Testis (tissue), 3 donors: ENCODE measurements around the gene SIPA1. TPM values are rescaled to one million over a fixed set of nuclear protein-coding genes. Genes with fewer than 3 reads are reported as not detected.

Experiments
- DNase-seq: peaks from one replicate; pipeline ENCODE4 v3.0.0-alpha.2; 2019
- H3K27ac ChIP-seq, 2 donors: fragments of 200-600 bp; sonication (generic); one replicate each; pipeline ENCODE4 v1.5.1; 2019
- H3K27me3 ChIP-seq: fragments of 200-600 bp; sonication (generic); one replicate; pipeline ENCODE4 v1.5.1; 2019
- H3K36me3 ChIP-seq: fragments of 200-600 bp; sonication (generic); one replicate; pipeline ENCODE4 v1.5.1; 2017; ENCODE audit warnings: low read depth; ENCODE audit errors: missing control alignments
- H3K4me1 ChIP-seq: fragments of 200-600 bp; sonication (generic); one replicate; pipeline ENCODE4 v1.5.1; 2019
- H3K4me3 ChIP-seq, 2 donors: fragments of 200-600 bp; sonication (generic); one replicate each; pipeline ENCODE4 v1.5.1; 2017 to 2019
- H3K9me3 ChIP-seq: fragments of 200-600 bp; sonication (generic); one replicate; pipeline ENCODE4 v1.5.1; 2017
- POLR2A ChIP-seq: fragments of 450-650 bp; IDR thresholded peaks from one replicate; pipeline ENCODE4 v1.6.1; 2017; ENCODE audit warnings: antibody characterized with exemption, mild to moderate bottlenecking, moderate library complexity
- WGBS, 2 donors: methylation state at CpG; one replicate each; pipeline ENCODE4 v1.1.5; 2018; 5-methylcytosine and 5-hydroxymethylcytosine counted together
- intact Hi-C: fragments of 100-400 bp; cut with DNase I; formaldehyde crosslinking; loops from one replicate; pipeline ENCODE4 v1.15.1; 2023; ENCODE audit warnings: low total_unique reads
- polyA plus RNA-seq: library from polyadenylated mRNA; stranded (reverse); fragments of 350-450 nt; fragmentation: Illumina TruSeq; extraction: RNeasy Lipid Tissue Mini Kit (QIAGEN cat#74804); gene quantifications from one replicate; pipeline ENCODE4 v1.2.3, GENCODE V29; 2014; ENCODE audit warnings: low read depth, low replicate concordance; ENCODE audit not compliant: insufficient read depth
- total RNA-seq, 2 donors: library from RNA; depleted of rRNA; stranded (reverse); fragments of >200 nt; gene quantifications; one replicate each; pipeline ENCODE4 v1.2.3, GENCODE V29; 2016
- TF ChIP-seq, protein P1 (sequence below), 3 experiments: fragments of 450-650 bp in 2 of 3; fragments of 200-600 bp in 1 of 3; sonication (generic) in 1 of 3; IDR thresholded peaks; one replicate each; pipeline ENCODE4 v1.5.1; 2016 to 2019; ENCODE audit warnings: antibody characterized with exemption in 3 of 3, mild to moderate bottlenecking in 2 of 3, moderate library complexity in 1 of 3

The SIPA1 gene
- total and polyA plus RNA-seq, 3 donors from 2014 or later, result 15.2 to 29.0 (median 23.5) TPM

DNA sequence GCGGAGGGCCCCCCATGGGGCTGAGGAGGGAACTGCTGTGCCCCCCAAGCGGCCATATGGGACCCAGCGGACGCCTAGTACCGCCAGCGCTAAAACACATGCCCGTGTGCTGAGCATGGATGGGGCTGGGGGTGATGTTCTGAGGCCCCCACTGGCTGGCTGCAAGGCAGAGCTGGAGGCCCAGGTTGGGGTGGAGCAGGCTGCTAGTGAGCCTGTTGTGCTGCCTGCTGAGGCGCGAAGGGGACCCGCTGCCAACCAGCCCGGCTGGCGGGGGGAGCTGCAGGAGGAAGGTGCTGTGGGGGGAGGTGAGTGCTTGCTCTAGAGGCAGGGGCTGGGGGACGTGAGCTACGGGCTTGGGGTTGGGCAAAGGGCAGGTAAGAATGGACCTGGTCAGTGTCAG is 19.1 kb upstream of the SIPA1 start:
- peaks cover 14% of the 10 kb centered on the region for H3K4me1 ChIP-seq
- WGBS, 2 donors, result 92% methylated on average over 14 of the region's 14 CpGs; no CpG with 5 or more reads in 1 of the 2 donors
- H3K4me3 ChIP-seq, result no peak overlapping the region
- no peaks in the 10 kb centered on the region for H3K36me3 ChIP-seq
- no peaks in the 10 kb centered on the region for H3K27me3 ChIP-seq
- no peak for DNase-seq
- intact Hi-C loops, result no loop called here
- no peak overlapping the region for H3K27ac ChIP-seq
- no peak for TF ChIP-seq POLR2A
- TF ChIP-seq, protein P1, sequence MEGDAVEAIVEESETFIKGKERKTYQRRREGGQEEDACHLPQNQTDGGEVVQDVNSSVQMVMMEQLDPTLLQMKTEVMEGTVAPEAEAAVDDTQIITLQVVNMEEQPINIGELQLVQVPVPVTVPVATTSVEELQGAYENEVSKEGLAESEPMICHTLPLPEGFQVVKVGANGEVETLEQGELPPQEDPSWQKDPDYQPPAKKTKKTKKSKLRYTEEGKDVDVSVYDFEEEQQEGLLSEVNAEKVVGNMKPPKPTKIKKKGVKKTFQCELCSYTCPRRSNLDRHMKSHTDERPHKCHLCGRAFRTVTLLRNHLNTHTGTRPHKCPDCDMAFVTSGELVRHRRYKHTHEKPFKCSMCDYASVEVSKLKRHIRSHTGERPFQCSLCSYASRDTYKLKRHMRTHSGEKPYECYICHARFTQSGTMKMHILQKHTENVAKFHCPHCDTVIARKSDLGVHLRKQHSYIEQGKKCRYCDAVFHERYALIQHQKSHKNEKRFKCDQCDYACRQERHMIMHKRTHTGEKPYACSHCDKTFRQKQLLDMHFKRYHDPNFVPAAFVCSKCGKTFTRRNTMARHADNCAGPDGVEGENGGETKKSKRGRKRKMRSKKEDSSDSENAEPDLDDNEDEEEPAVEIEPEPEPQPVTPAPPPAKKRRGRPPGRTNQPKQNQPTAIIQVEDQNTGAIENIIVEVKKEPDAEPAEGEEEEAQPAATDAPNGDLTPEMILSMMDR (IDR thresholded peaks at IDR 0.05), result no peak
- H3K9me3 ChIP-seq, result no peaks in the 10 kb centered on the region

DNA sequence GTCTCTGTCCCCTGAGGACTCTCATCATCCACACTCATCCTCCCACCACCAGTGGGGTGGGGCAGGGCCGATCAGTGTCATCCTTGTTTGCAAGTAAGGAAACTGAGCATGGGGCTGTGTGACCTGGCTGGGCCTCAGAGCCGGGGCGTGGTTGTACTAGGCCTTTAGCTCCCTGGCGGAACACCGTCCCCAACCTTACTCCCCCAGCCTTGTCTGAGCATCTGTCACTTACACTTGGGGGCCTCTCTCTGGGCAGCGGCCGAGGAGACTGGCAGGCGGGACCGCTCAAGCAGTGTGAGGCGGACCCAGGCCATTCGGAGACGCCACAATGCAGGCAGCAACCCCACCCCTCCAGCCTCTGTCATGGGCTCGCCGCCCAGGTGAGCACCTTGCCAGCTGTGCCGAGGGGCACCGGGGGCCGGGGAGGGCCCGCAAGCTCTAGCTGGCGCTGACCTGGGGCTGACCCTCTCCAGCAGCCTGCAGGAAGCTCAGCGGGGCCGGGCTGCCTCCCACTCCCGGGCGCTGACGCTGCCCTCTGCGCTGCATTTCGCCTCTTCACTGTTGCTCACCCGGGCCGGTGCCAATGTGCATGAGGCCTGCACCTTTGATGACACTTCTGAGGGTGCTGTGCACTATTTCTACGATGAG is 18.5 kb upstream of the SIPA1 start:
- Histone ChIP-seq H3K4me1 (peaks cover 14% of the 10 kb centered on the region), H3K4me3 (no peak overlapping the region), H3K36me3 (no peaks in the 10 kb centered on the region), H3K27me3 (no peaks in the 10 kb centered on the region), H3K9me3 (no peaks in the 10 kb centered on the region), H3K27ac (no peak overlapping the region)
- no peak for DNase-seq
- intact Hi-C loops, result no loop called here
- TF ChIP-seq, protein P1 (IDR thresholded peaks at IDR 0.05), result no peak
- WGBS, 2 donors, result 94 to 100% methylated on average over 3 to 20 of the region's 29 CpGs

DNA sequence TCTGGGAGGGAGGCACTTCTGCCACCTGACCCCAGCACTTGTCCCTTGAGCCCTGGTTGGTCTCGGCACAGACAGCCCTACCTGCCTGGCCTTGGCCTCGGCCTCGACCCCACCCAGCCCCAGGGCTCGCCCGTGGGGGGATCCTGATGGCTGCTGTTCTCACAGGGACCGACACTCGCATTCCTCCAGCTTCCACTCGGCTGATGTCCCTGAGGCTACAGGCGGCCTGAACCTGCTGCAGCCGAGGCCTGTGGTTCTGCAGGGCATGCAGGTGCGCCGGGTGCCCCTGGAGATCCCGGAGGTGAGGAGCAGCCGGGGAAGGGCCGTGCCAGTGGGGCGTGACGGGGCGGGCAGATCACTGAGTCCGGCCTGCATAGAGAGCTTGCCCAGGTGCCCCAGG is 17.2 kb upstream of the SIPA1 start:
- Histone ChIP-seq H3K9me3 (no peaks in the 10 kb centered on the region), H3K4me3 (no peak overlapping the region), H3K27me3 (no peaks in the 10 kb centered on the region), H3K36me3 (no peaks in the 10 kb centered on the region), H3K4me1 (peaks cover 14% of the 10 kb centered on the region), H3K27ac (no peak overlapping the region)
- intact Hi-C loops, result no loop called here
- no peak for DNase-seq
- TF ChIP-seq, protein P1 (IDR thresholded peaks at IDR 0.05), result no peak
- TF ChIP-seq POLR2A, result no peak
- 79% methylated on average over 17 of the region's 19 CpGs; no CpG with 5 or more reads in 1 of the 2 donors for WGBS, 2 donors

DNA sequence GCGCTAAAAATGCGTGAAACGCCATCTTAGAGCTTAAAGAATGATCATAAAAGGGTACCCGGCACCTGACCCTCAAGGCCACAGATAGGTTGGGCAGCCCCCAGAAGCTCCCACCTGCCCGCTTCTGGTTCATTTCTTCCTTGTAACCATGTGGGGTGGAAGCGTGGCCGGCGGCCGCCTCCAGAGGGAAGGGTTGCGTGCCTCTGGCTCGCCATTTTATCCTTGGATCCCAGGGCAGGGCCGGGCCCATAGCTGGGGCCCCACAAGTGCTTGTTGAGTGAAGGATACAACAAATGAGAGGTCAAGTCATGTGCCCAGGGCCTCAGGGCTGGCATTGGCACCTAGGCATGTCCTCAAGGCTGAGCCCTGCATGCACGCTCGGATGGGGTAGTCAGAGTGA is 16.4 kb upstream of the SIPA1 start:
- TF ChIP-seq POLR2A, result no peak
- TF ChIP-seq, protein P1 (IDR thresholded peaks at IDR 0.05), result no peak
- no peaks in the 10 kb centered on the region for H3K36me3 ChIP-seq
- peaks cover 10% of the 10 kb centered on the region for H3K4me1 ChIP-seq
- intact Hi-C loops, result no loop called here
- H3K27ac ChIP-seq, result no peak overlapping the region
- no peak overlapping the region for H3K4me3 ChIP-seq
- no peaks in the 10 kb centered on the region for H3K27me3 ChIP-seq
- no peaks in the 10 kb centered on the region for H3K9me3 ChIP-seq
- WGBS, 2 donors, result 93% methylated on average over 10 to 14 of the region's 14 CpGs
- DNase-seq, result no peak

DNA sequence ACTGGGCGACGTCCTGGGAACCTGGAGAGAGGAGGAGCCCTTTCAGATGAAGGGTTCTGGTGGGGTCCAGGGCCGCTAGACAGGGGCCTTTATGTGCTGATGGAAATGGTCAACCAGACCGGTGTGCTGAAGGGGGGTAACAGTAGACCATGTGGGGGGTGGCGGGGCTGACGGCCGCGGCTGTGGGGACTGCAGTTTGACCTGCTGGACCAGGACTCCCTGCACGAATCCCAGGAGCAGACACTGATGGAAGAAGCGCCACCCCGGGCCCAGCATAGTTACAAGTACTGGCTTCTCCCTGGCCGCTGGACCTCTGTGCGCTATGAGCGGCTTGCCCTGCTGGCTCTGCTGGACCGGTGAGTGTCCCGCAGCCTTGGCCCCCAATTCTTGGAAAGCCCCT is 15.9 kb upstream of the SIPA1 start:
- intact Hi-C loops, result no loop called here
- 86 to 89% methylated on average over 11 to 16 of the region's 16 CpGs for WGBS, 2 donors
- no peak for TF ChIP-seq POLR2A
- TF ChIP-seq, protein P1 (IDR thresholded peaks at IDR 0.05), result no peak

More for the DNA sequence above, 15.9 kb upstream of the SIPA1 start:
- no peak for DNase-seq
- no peaks in the 10 kb centered on the region for H3K9me3 ChIP-seq
- no peaks in the 10 kb centered on the region for H3K36me3 ChIP-seq
- H3K27ac ChIP-seq, result no peak overlapping the region
- H3K4me1 ChIP-seq, result peaks cover 5% of the 10 kb centered on the region
- no peaks in the 10 kb centered on the region for H3K27me3 ChIP-seq
- H3K4me3 ChIP-seq, result no peak overlapping the region
